OCI-LY7 (cell line): ENCODE measurements around the gene PIGX. TPM values are rescaled to one million over a fixed set of nuclear protein-coding genes. Genes with fewer than 3 reads are reported as not detected.
A peak's percentile ranks its signal among the peaks of the same experiment; 100 is the strongest.

Source experiments
- BruUV-seq: library from RNA; stranded (reverse); fragments of 400-500 nt; replicated peaks from 2 replicates; lab custom pipeline; 2021; lab: Mats Ljungman, UMichigan
- CTCF ChIA-PET: fragments of 300-600 bp; sonication (Branson Sonifier 250); formaldehyde crosslinking; loops from one replicate; lab custom pipeline; 2022; ENCODE audit warnings: antibody characterized with exemption; ENCODE audit not compliant: unreplicated experiment; lab: Charles Lee
- POLR2A ChIA-PET: fragments of 300-600 bp; sonication (Branson Sonifier 250); formaldehyde crosslinking; loops from one replicate; lab custom pipeline; 2022; ENCODE audit warnings: antibody characterized with exemption; lab: Charles Lee
- DNase-seq: peaks from one replicate; pipeline ENCODE4 v3.0.0-alpha.2; 2015; ENCODE audit warnings: low spot score
- H2AFZ ChIP-seq: fragments of 200-600 bp; sonication (generic), shearing (Covaris generic); 2 replicates; pipeline ENCODE4 v1.6.1; 2014; ENCODE audit warnings: mild to moderate bottlenecking, antibody characterized with exemption, low read length, moderate library complexity
- H3K27ac ChIP-seq: fragments of 200-600 bp; sonication (generic); 2 replicates; pipeline ENCODE4 v1.5.1; 2014; ENCODE audit warnings: mixed run types, low read depth, mild to moderate bottlenecking, moderate library complexity, low read length, inconsistent platforms; ENCODE audit not compliant: poor library complexity, severe bottlenecking
- H3K36me3 ChIP-seq: fragments of 200-600 bp; sonication (generic); 2 replicates; pipeline ENCODE4 v1.6.1; 2014; ENCODE audit warnings: mild to moderate bottlenecking, antibody characterized with exemption, low read length, moderate library complexity, mixed read lengths; ENCODE audit not compliant: insufficient read depth
- H3K4me1 ChIP-seq: fragments of 200-600 bp; sonication (generic); 2 replicates; pipeline ENCODE4 v1.5.1; 2014; ENCODE audit warnings: mild to moderate bottlenecking, low read length; ENCODE audit not compliant: insufficient read depth, poor library complexity, severe bottlenecking
- H3K4me2 ChIP-seq: fragments of 200-600 bp; sonication (generic); 2 replicates; pipeline ENCODE4 v1.6.1; 2014; ENCODE audit warnings: mild to moderate bottlenecking, low read length
- H3K4me3 ChIP-seq: fragments of 200-600 bp; sonication (generic); 2 replicates; pipeline ENCODE4 v1.5.1; 2014; ENCODE audit warnings: mild to moderate bottlenecking, low read depth, low read length; ENCODE audit not compliant: poor library complexity, severe bottlenecking
- H3K79me2 ChIP-seq: fragments of 200-600 bp; sonication (generic); 2 replicates; pipeline ENCODE4 v1.6.1; 2016; ENCODE audit warnings: low read depth, mild to moderate bottlenecking, low read length, moderate library complexity, mixed read lengths; ENCODE audit not compliant: insufficient read depth
- H3K9me2 ChIP-seq: fragments of 200-600 bp; sonication (generic); 2 replicates; pipeline ENCODE4 v1.6.1; 2016; ENCODE audit warnings: mild to moderate bottlenecking, low read length, mixed read lengths; ENCODE audit not compliant: insufficient read depth
- H3K9me3 ChIP-seq: fragments of 200-600 bp; sonication (generic); 2 replicates; pipeline ENCODE4 v1.6.1; 2014; ENCODE audit warnings: mild to moderate bottlenecking, mixed run types, low read length, mixed read lengths
- H4K20me1 ChIP-seq: fragments of 200-600 bp; sonication (generic); 2 replicates; pipeline ENCODE4 v1.6.1; 2014; ENCODE audit warnings: mild to moderate bottlenecking, antibody characterized with exemption, low read length, moderate library complexity, mixed read lengths; ENCODE audit not compliant: insufficient read depth
- CTCF ChIP-seq: fragments of 200-600 bp; sonication (generic); conservative IDR thresholded peaks from 2 replicates; pipeline ENCODE4 v1.5.1; 2014; ENCODE audit warnings: mild to moderate bottlenecking, antibody characterized with exemption, low read length, moderate library complexity, mixed read lengths
- EZH2phosphoT487 ChIP-seq: fragments of 200-600 bp; sonication (generic); IDR thresholded peaks from 2 replicates; pipeline ENCODE4 v1.6.1; 2018; ENCODE audit warnings: low read depth, borderline replicate concordance, mild to moderate bottlenecking, mixed run types, antibody characterized with exemption, low read length, moderate library complexity, mixed read lengths
- intact Hi-C: fragments of 100-400 bp; cut with micrococcal nuclease; formaldehyde crosslinking; loops from one replicate; pipeline ENCODE4 v1.10.0; 2022; ENCODE audit not compliant: unreplicated experiment
- total RNA-seq, 2 experiments: library from RNA; depleted of rRNA in 1 of 2; stranded (reverse); fragments of >200 nt in 1 of 2; shearing (Covaris generic) in 1 of 2; gene quantifications; 2 replicates each; pipeline ENCODE4 v1.2.3, GENCODE V29; 2014 to 2022

The PIGX gene
- total RNA-seq, 2 experiments from 2014 or later: 24.9 to 31.5 TPM

- H3K9me3 ChIP-seq: no peaks in the 10 kb centered on the region
- ChIA-PET POLR2A (interaction anchor here (0.5 to 1.6 kb wide), 6 partner anchors 53 to 161 kb away, joined by 3 to 6 read pairs (median 3); no protein-coding TSS in a partner anchor), CTCF (interaction anchor here (0.6 to 1.9 kb wide), 6 partner anchors 25 to 78 kb away, joined by 3 to 13 read pairs (median 6); no protein-coding TSS in a partner anchor)
- H3K4me1 ChIP-seq: peaks cover 10% of the 10 kb centered on the region
- peak overlapping the region; percentile 60 for H3K4me2 ChIP-seq
- H3K27ac ChIP-seq: no peak overlapping the region
- peak overlapping the region; percentile 84 for H2AFZ ChIP-seq
- BruUV-seq: no TSS peak
- no peaks in the 10 kb centered on the region for H4K20me1 ChIP-seq
- H3K36me3 ChIP-seq: no peaks in the 10 kb centered on the region
- DNase-seq: peak; percentile 80
- no peak for TF ChIP-seq EZH2phosphoT487
- TF ChIP-seq CTCF: peak; percentile 96
- peak overlapping the region; percentile 18 for H3K4me3 ChIP-seq
- no peaks in the 10 kb centered on the region for H3K9me2 ChIP-seq
- intact Hi-C loops: loop anchor here (1.0 to 2.0 kb wide), 3 partner anchors 52 to 80 kb away; no protein-coding TSS in a partner anchor
- H3K79me2 ChIP-seq: no peaks in the 10 kb centered on the region
Measured at GRCh38 chr3:196684548-196685407, 27.4 kb upstream of the PIGX start.

- Histone ChIP-seq H3K4me2 (no peak overlapping the region), H3K9me3 (no peaks in the 10 kb centered on the region), H3K9me2 (no peaks in the 10 kb centered on the region), H2AFZ (no peak overlapping the region), H3K36me3 (no peaks in the 10 kb centered on the region), H3K4me1 (peaks cover 10% of the 10 kb centered on the region), H3K27ac (no peak overlapping the region), H3K79me2 (no peaks in the 10 kb centered on the region), H4K20me1 (no peaks in the 10 kb centered on the region), H3K4me3 (no peak overlapping the region)
- no peak for TF ChIP-seq EZH2phosphoT487
- no peak for TF ChIP-seq CTCF
- no peak for DNase-seq
- intact Hi-C loops: no loop called here
- no TSS peak for BruUV-seq
- ChIA-PET POLR2A (no interaction called here), CTCF (interaction anchor here (1.9 kb wide), 1 partner anchor 77 kb away, joined by 13 read pairs; no protein-coding TSS in a partner anchor)
Measured at GRCh38 chr3:196686436-196686835, 25.7 kb upstream of the PIGX start.

GRCh38 chr3:196688349-196688748 is 23.8 kb upstream of the PIGX start:
- H3K79me2 ChIP-seq: no peaks in the 10 kb centered on the region
- H3K4me3 ChIP-seq: no peak overlapping the region
- no peak overlapping the region for H3K27ac ChIP-seq
- H3K9me2 ChIP-seq: no peaks in the 10 kb centered on the region
- H3K4me2 ChIP-seq: no peak overlapping the region
- H3K4me1 ChIP-seq: peaks cover 10% of the 10 kb centered on the region
- no peak overlapping the region for H2AFZ ChIP-seq
- H3K36me3 ChIP-seq: no peaks in the 10 kb centered on the region
- no peaks in the 10 kb centered on the region for H3K9me3 ChIP-seq
- no TSS peak for BruUV-seq
- DNase-seq: no peak
- H4K20me1 ChIP-seq: no peaks in the 10 kb centered on the region
- ChIA-PET CTCF (no interaction called here), POLR2A (interaction anchor here (0.8 to 1.8 kb wide), 3 partner anchors 18 to 81 kb away, joined by 3 read pairs; no protein-coding TSS in a partner anchor)
- TF ChIP-seq CTCF (no peak), EZH2phosphoT487 (no peak)
- intact Hi-C loops: no loop called here
